ENCODE measurements around the gene SPRY1.

The SPRY1 gene

DNA sequence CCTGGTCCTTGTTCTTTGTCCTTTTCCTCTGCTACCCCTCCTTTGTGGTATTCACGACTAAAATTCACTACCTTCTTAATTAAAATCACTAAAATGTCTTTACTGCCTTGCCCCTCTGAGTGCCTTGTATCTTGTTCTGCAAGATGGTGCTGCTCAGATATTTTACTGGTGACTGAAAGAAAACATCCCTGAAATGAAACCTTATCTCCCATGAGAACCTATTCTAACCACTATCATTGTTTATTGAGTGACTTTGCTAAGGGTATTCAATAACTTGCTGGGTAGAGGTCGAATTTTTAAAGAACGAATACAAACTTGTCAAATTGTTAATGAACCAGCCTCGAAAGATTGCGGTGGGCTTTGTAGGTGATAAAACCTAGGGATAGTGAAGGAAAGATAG lies 52.8 kb downstream of the SPRY1 start:
- DNase-seq = no peak

DNA sequence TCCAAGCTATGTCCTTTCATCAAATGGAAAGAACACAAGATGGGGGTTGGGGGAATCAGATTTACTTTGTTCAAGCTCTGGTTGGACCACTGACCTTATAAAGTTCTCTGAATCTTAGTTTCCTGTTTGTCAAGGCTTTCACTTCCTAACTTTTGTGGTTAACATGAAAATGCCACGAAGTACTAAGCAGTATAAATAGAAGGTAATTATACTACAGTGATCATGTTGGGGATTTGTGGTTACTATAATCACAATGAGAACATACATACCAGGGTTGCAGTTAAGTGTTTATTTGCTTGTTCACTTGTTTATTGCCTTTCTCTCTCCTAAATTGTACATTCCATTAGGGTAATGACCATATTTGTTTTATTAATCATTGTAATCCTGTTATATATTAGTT lies 53.2 kb downstream of the SPRY1 start:
- no peak for DNase-seq

DNA sequence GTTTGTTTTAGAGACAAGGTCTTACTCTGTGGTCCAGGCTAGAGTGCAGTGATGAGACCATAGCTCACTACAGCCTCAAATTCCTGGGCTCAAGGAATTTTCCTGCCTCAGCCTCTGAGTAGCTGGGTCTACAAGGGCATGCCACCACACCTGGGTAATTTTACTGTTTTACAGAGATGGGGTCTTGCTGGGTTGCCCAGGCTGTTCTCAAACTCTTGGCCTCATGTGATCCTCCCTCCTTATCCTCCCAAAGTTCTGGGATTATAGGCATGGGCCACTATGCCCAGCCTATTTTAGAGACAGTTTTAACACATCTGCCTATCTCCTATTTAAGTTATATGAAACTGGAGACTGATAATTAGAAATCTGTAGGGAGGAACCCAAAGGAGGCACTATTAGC lies 53.8 kb downstream of the SPRY1 start:
- no peak for DNase-seq

DNA sequence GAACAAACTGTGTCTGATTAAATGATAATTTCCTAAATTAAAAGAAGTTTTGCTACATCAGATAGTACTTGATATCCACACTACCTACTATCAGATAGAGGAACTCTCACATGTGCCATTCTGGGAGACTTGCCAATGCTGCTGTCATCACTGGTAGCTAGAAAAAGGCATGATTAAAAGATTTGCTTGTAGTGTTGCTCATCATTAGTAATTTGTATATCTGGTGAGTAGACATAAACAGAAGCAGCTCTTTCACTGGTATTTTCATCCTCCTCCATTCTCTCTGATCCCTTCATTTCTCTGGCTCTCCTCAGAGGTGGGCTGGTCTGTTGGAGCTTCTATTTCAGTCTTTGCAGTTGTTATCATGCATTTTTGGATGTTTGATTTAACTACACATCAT lies 56.0 kb downstream of the SPRY1 start:
- no peak for DNase-seq

DNA sequence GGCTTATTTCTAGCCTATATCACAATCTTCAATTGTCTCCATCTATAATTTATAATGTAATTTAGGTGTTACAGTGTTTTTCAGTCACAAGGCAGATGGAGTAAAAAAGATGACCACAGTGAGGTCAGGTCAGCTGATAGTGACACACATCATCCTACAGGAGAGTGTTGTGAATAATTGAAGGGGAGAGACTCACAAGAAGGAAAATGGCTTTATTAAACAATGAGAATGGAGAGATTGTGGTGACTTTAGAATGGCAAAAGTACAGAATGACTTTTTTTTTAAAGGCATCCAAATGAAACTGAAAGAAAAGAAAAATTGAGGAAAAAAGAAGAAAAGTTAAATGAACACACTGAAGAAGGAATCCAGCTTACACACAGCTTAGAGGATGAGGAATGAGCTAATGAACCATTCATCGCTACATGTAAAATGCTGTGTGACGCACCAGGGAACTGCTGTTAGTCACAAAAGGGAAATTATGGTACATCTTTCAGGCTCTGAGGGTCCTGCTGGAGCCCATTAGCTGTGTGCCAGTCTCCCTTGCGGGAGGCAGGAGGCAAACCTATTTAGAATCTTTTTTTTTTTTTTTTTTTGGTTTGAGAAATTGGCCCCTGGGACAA lies 56.6 kb downstream of the SPRY1 start:
- no peak for DNase-seq
